OCI-M2 (cell line): Measurements from ENCODE around the gene PTPRT.

Source experiments
- DNase-seq: peaks from one replicate; lab custom pipeline; 2025; ENCODE audit not compliant: unreplicated experiment; lab: John Stamatoyannopoulos, UW

The PTPRT gene

DNA sequence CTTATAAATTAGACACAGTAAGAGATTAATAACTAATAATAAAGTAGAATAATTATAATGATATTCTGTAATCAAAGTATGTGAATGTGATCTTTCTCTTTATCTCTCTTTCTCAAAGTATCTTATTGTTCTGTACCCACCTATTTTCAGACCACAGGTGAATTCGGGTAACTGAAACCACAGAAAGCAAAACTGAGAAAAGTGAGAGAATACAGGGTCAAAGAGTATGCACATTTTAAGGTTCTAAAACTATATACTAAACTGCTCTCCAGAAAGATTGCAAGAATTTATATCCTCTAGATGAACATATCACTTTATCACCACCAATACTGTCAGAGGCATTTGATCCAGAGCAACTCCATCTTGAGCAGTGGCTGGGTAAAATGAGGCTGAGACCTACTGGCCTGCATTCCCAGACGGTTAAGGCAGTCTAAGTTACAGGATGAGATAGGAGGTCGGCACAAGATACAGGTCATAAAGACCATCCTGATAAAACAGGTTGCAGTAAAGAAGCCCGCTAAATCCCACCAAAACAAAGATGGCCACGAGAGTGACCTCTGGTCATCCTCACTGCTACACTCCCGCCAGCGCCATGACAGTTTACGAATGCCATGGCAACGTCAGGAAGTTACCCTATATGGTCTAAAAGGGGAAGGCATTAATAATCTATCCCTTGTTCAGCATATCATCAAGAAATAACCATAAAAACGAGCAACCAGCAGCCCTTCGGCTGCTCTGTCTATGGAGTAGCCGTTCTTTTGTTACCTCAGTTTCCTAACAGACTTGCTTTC, 211.3 kb downstream of the PTPRT start:
- no peak for DNase-seq

DNA sequence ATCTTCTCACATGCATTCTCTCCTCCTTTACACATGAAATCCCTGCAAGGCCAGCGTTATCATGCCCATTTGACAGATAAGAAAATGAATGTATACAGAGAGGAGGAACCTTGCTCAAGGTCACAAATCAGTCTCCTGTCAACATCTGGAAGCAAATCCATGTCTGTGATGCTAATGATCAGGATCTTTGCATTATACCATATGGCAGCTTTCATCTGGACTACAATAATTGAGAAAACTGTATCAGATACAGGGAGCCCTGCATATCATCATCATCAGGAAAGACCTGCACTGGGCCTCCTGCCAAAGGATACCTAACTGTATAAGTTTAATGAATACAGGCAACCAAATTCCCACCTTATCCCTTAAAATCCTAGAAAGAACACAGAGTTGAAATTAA, 213.7 kb downstream of the PTPRT start:
- DNase-seq: no peak

DNA sequence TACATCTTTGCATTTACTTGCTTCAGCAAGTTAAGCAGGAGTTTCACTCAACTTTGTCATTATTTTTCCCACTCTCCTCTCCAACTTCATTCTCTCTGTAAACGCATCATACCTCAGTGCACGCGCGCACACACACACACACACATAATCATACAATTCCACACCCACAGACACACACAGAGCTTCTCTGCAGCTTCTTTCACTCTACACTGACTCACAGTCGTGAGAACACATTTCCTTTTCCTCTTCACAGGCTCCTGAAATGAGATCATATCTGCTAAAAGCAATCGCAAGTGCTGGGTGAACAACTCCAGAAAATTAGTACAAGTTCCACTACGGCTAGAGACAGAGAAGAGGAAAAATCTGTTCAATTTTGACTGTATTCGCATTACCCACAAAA, 215.4 kb downstream of the PTPRT start:
- DNase-seq: no peak

DNA sequence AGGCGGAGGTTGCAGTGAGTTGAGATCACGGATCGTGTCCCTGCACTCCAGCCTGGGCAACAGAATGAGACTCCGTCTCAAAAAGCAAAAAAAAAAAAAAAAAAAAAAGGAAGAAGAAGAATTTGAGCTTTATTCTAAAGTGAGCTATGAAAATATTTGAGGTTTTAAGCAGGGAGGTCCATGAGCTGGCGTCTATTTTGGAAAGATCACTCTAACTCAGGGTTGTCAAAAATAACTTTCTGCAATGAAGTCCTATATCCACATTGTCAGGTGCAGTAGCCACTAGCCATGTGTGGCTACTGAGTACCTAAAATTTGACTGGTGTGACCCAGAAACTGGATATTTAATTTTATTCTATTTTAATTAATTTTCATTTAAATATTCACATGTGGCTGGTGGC, 217.1 kb downstream of the PTPRT start:
- no peak for DNase-seq

DNA sequence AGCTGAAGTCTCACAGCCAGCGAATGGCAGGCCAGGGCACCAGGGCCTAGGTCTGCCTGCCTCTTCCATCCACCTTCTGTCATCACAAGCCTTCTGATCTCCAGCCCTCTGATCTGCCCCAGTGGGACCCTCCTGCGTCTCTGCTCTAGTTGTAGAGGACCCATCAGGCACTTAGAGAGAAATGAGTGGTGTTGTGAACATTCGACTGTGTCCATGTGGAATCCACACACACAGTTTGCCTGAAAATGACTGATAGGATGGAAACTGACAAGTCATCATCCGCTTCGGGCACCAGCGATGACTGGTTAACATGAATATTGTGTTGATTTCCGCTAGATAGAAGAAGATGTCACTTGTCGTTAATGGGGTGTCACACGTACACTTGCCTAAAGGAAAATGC, 221.0 kb downstream of the PTPRT start:
- DNase-seq: no peak

DNA sequence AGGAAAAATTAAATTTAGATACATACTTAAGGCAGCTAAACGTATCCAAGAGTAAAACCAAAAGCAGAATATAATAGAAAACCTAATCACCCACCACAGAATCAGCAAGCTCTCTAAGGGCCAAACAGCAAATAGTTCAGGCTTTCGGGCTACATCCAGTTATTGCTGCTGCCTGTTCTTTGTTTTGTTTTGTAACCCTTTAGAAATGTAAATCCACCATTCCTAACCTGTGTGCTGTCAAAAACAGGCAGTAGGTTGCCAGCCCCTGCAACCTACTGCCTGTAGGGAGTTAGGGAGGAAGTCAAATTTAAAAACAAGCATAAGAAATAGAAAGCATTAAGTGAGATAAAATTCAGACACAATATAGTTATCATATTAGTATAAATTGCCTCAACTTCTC, 225.9 kb downstream of the PTPRT start:
- no peak for DNase-seq

DNA sequence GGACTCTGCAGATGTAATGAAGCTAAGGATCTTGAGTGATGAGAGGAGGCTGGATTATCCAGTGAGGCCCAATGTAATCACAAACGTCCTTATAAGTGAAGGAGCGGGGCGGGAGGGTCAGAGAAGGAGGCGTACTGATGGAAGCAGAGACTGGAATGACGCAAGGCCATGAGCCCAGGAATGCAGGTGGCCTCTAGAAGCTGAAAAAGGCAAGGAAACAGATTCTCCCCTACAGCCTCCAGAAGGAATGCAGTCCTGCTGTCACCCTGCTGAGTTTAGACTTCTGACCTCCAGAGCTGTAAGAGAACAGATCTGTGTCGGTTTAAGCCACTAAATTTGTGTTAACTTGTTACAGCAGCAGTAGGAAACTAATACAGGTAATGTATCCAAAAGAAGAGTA, 227.9 kb downstream of the PTPRT start:
- DNase-seq: no peak

DNA sequence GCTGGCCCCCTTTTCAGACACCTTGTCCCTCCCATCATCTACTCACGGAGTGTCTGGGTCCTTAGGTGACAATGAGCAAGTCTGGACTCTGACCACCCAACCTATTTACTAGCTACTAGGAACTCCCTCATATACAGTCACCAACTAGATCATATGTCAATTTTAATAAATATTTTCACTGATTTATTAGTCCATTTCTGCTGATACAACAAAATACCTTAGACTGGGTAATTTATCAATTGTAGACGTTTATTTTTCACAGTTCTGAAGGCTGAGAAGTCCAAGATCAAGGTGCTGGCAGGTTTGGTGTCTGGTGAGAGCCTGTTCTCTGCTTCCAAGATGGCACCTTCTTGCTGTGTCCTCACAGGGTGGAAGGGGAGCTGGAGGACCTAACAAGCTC, 229.7 kb downstream of the PTPRT start:
- no peak for DNase-seq

DNA sequence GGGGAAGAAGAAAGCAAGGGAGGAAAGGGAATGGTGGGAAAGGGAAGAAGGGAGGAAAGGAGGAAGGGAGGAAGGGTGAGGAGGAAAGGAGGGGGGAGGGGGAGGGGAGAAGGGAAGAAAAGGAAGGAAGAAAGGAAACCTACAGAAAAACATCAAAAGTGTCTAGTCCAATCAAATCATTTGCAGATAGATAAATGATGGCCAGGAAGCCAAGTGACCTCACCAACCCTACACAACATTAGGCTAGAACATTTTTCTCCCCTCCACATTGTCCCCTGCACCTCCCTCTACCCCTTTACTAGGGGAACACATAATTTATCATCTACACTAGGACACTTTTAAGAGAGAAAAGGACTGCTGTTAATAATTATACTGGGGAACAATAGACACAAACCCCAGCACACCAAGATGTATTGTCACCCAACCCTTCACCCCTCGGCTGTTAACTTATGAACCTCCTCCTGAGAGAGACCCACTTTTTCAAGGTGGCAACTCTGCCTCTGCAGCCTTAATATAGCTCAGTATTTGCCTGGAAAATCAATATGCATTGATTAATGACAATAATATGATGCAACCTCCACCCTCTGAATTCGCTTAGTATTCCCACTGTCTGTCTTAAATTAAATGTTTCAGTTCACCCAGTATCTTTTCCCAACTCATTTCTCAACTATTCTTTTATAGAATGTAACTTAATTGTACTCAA, 231.2 kb downstream of the PTPRT start:
- DNase-seq: no peak

DNA sequence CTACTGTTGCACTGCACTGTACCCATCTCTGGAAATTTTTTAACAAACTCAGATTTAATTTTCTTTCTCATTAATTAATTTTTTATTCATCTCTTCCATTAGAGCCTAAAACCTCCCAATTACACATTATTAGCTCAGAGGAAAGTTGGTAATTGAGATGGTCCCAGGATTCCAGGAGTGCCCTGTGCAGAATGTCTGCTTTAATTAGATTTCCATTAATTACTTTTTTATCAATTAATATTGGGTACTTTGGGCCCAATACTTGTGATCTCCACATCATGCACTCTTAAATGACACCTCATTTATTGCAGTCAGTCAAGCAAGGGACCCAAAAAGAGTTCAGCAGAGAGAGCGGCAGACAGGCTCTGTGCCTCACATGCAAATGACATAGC, 232.0 kb downstream of the PTPRT start:
- DNase-seq: no peak

DNA sequence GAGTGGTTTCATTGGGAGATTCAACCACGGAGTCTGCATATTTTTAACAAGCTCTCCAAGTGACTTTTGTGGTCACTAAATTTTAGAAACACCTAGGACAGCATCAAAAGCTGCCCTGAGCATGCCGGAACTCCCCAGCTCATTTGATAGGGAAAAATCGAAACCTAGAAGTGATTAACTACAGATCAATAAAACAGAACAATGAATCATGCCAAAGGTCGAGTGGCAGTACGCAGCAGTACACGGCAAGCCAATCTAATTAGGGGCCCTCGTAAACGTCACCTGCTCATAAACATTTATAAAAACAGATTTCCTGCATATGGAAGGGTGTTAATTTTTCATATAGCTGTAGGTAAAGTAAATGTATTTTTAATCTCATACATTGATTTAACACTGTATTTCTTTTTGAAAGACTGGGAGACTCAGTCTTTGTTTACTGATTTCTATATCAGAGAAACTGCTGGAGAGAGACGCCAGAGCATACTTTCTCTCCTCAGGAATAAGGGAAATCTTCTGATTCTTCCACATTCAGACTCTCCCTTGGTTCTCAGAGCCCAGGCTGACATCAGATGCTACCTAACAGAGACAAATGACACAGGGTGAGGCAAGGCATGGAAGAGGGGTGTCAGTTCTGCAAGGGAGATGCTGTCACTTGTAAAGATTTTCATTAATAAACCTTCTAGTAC, 232.5 kb downstream of the PTPRT start:
- no peak for DNase-seq

DNA sequence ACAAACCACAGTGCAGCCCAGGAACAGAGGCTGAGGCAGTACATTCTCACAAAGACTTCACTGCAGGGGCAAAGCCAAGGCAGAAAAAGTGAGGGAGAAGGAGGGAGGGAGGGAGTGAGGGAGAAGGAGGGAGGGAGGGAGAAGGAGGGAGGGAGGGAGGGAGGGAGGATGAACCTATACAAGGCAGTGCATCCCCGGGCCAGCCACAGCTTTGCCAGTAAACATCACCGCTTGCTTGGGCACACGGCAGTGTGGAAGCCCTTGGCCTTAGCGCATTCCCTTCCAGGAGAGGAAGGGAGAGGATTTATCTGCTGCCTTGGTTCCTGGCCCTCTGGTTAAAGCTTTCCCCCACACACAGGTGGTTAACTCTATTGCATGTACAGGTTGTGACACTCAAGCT, 234.0 kb downstream of the PTPRT start:
- no peak for DNase-seq

DNA sequence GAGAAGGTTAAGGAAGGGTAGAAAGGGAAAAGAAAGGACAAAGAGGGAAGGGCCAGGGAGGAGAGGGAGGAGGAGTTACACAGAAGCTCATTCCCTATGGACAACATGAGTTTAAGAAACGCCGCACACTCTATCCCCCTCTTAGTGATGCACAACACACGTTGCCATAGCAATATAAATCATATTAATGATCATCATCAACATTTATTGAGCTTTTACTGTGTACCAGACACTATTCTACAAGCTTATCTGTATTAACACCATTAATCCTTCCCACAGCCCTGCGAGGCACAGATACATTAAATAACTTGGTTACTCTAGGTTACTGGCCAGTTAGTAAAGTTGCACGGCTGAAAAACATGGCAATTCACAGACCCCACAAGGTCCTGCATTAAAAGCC, 234.8 kb downstream of the PTPRT start:
- no peak for DNase-seq

DNA sequence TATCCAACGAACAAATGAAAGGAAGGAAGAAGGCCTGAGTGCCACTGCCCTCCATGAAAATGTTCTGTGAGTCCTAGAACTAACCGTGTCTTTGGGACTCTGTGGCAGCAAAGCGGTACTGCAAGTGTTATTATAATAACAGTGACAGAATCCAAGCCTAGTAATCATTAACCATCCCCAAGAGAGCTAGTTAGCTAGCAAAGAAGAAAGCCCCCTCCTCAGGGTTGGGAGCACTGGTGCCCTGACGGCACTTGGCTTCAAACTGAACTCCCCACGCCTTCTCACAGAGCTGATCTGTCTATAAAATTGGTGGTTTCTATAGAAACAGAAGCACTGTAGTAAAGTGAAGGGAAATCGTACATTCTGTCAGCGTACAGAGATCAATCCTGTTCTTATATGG, 239.8 kb downstream of the PTPRT start:
- no peak for DNase-seq

DNA sequence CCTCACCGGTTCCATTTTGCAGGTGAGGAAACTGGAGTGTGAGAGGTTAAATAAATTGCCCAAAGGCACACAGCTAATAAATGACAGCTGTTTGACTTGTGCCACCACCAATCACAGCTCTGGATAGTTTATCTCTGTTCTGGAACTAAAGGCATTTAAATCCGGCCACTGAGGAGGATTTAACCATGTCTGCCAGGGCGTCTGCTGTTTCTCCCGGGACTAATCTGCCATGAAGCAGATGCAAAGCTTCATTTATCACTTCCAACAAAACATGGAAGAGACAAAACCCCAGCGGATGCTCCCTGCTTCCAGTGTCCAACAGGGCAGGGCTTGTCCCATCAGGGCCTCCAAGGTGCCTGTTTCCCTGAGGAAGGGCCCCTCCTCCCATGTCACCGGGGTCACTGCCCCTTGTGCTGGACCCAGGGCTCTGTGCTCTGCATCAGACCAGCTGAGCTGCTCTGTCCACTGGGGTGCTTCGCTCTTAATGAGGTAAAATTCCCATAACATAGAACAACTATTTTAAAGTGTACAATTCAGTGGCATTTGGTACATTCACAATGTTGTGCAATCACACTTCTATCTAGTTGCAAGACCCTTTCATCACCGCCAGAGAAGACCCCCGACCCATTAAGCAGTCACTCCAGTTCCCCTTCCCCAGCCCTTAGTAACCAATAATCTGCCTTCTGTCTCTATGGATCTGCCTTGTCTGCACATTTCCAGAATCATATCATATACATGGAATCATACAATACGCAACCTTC, 244.3 kb downstream of the PTPRT start:
- no peak for DNase-seq

DNA sequence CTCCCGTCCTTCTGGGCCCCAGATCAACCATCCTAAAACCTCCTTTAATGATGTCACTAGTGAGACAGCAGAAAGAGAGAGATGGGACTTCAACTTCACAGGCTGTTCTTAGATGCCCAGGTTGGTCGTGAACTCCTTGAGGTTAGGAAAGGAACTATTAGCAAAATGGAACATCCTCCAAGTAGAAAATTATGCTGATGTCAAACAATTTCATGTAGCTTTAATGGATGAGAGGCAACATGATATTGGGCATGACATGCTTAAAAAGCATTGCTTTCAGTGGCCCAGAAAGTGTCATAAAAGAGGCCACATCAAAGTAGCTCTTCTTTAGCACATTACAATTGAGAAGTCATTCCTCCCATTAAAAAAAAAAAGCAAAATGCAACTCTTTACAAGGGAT, 248.1 kb downstream of the PTPRT start:
- no peak for DNase-seq

DNA sequence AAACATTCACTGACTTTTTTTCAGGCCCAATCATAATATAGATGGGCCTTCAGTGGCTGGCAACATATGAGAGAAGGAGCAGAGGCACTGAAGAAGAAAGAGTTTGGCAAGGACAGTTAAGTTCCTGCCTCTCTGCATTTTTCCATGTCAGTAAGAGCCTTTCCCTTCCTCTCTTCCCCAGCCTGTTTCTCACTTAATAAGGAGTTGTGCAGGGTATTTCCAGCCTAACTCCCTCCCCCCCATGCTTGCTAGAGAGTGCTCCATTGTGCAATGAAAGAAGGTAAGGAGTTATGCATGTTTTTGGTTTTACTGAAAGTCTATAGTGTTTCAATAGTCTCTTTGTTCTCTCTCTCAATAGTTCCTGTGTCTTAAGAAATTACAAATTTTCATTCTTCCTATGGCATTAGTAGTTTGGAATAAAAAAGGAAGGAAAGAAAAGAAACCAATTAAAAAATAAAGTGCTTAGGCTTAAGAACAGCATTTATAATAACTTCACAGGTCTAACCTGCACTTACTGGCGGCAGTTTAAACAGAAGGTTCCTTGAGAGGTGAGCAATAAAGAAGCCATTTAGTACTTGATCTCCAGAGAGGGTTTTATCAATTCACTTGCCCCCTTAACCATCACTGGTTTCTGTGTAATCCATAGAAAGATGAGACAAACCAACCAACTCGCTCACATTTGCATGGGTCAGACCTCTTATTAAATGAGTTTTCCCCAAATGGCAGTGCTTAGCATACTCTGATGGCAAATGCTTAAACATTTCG, 251.1 kb downstream of the PTPRT start:
- no peak for DNase-seq

DNA sequence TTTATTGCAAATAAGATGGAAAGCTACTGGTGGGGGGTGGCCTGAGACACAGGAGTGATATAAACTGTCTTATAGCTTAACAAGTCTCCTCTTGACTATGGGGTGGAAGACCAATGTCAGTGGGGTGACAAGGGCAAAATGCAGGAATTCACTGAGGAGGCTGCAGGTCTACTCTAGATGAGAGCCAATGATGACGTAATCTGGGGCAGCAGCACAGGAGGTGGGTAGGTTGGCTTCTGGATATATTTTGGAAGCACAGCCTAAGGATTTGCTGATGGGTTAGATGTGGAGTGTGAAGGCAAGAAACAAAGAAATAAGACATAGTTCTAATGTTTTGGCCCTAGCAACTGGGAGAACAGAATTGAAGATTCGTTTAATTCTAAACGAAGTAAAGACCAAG, 253.2 kb downstream of the PTPRT start:
- no peak for DNase-seq

DNA sequence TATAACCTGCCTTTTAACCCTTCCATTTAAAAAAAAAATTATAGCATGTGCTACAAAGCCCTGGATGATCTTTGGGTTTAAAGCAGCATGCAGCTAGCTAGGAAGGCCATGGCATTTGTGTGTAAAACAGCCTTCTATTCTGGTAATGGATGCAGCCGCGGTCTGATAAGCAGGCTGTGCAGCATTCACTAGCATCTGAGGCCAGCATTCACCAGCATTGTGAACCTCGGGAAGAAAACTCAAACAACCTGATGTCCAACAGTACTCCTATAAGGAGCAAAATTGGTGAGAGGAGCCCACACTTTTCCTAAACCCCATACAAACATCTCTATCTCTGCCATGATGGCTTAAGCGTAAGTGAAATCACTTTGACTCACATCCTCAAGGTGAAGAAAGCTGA, 265.5 kb downstream of the PTPRT start:
- DNase-seq: no peak

DNA sequence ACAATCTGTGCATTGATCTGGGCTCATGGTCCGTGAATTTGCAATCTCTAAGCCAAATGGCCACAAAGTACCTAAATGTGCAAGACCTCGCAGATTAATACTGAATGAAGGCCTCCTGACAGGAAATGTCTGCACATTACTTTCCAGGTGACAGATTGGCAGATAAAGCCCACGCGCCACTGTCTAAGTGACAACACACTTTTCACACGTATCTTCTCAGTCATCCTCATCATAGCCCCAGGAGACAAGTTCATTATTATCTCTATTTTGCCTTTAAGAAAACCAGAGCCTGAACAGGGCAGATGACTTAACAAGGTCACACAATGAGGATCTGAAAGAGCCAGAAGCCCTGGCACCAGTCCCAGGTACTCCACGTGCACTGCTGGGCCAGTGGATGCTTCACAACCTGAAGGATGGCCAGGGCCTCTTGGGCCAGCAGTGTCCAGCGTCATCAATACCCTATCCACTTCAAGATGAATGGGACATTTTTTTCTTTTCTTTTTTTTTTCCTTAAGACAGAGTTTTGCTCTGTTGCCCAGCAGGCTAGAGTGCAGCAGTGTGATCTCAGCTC, 266.3 kb downstream of the PTPRT start:
- DNase-seq: no peak
